ENCODE results near the gene PPM1E.

- no peak for TF ChIP-seq CTCF (IDR thresholded peaks at IDR 0.05)
- TF ChIP-seq POLR2A (IDR thresholded peaks at IDR 0.05) = no peak
Observed at GRCh38 chr17:58976541-58976940, 220.9 kb downstream of the PPM1E start.

All from body of pancreas (tissue), 4 donors.